ENCODE data around the gene TMBIM6.
A peak's percentile ranks its signal among the peaks of the same experiment; 100 is the strongest.
"Not testable (repeated sequence)": the region's sequence is repeated elsewhere in the genome, so short reads cannot be mapped to it uniquely, and the experiment has no call there.

The TMBIM6 gene

DNA sequence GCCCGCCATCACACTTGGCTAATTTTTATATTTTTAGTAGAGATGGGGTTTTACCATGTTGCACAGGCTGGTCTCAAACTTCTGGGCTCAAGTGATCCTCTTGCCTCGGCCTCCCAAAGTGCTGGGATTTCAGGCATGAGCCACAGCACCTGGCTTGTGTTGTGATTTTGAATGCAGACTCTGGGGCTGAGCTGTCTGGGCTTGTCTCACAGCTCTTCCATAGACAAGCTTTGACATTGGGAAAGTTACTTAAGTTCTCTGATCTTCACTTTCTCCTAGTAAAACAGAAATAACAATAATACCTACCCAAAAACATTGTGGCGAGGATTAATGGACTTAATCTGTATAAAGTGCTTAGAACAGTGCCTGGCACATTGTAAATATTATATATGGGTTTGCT is 36.0 kb downstream of the TMBIM6 start:
- DNase-seq = no peak

DNA sequence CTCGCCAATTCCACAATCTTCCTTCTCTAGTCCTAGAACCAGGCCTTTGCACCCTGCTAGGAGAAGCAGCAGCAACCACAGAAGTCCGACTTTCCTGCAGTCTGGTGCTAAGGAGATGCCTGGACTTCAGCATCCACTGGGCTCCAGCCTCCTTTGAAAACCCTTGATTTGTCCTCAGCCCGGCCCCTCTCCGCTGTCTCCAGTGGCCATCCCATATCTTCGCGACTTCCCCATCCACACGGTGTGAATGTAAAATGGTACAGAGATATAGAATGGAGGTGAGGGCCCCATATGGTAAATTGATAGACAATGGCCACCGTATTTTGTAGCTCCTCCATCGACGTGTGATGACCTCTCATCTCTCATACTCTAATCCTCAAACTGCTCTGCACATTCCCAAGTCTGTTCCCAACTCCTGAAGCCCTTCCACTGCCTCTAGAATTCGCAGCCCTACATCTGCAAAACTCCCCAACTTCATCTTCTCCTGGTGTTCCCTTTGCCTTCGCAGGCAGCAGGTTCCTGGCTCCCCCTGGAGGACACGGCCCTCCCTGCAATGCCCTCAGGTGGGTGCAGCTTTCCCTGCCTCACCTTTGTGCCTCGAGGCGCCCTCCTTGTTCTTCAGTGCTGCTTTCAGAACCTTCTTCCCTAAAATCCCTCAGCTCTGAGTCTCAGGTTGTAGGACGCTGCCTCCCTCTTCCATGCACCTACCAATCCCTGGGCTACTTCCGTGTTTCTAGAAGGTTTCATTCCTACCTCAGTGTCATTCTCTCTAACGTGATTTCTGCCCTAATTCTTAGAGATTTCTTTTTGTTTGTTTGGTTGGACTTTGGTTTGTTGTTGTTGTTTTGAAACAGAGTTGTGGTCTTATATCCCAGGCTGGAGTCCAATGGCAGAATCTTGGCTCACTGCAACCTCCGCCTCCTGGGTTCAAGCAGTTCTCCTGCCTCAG is 36.7 kb downstream of the TMBIM6 start:
- DNase-seq = peak; percentile 17

DNA sequence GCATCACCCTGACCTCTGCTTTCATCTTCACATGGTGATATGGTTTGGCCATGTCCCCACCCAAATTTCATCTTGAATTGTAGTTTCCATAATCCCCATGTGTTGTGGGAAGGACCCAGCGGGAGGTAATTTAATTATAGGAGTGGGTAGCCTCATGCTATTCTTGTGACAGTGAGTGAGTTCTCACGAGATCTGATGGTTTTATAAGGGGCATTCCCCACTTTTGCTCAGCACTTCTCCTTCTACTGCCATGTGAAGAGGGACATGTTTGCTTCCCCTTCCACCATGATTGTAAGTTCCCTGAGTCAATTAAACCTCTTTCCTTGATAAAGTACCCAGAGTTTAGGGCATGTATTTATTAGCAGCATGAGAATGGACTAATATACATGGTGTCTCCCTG is 38.2 kb downstream of the TMBIM6 start:
- DNase-seq = no peak

DNA sequence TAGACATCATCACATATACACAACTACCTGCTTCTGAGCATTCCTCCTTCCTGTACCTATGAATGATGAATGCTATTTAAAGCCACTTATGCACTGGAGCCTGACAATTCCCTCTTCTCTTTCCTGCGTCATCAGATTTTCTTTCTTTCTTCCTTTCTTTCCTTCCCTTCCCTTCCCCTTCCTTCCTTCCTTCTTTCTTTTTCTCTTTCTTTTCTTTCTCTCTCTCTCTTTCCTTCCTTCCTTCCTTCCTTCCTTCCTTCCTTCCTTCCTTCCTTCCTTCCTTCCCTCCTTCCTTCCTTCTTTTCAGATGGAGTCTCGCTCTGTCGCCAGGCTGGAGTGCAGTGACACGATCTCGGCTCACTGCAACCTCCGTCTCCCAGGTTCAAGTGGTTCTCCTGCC is 39.6 kb downstream of the TMBIM6 start:
- not testable (repeated sequence) for DNase-seq

DNA sequence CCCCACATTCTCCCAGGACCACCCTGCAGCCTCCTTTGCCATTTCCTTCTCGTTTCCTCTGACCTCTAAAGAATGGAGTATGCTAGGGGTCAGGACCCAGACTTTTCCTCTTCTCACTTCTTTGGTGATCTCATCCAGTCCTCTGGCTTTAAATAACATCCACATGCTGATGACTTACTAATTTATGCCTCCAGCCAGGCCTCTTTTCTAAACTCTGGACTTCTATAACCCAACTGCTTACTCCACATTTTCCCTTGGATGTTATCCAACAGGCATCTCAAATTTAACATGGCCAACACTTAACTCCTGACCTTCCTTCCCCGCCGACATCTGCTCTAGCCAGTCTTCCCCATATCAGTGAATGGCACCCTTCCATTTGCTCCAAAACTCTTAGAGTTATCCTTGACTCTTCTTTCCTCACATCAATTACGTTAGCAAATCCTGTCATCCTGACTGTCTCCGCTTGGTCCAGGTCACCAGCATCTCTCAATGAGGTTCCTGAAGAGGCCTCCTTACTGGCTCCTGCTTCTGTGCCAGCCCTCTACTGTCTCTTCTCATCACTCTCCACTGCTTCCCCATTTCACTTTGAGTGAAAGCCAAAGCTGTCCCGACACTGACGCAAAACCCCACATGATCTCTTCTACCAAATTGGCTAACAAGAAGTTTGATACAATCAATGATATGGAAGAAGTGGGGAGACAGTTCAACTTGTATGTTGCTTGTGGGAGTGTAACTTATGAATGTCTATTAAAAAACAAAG is 42.7 kb downstream of the TMBIM6 start:
- peak; percentile 54 for DNase-seq

DNA sequence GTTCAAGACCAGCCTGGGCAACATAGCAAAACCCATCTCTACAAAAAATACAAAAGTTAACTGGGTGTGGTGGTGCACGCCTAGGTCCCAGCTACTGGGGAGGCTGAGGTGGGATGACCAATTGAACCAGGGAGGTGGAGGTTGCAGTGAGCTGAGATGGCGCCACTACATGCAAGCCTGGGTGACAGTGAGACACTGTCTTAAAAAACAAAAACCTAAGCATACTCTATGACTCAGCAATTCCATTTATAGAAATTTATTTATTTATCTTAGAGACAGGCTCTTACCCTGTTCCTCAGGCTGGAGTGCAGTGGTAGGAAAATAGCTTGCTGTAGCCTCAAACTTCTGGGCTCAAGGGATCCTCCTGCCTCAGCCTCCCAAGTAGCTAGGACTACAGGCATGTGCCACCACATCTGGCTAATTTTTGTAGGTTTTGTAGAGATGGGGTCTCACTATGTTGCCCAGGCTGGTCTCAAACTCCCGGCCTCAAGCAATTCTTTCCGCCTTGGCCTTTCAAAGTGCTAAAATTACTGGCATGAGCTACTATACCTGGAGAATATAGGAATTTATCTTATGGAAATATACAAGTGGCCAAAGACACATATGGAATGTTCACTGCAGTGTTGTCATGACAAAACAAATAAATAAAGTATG is 43.5 kb downstream of the TMBIM6 start:
- no peak for DNase-seq

DNA sequence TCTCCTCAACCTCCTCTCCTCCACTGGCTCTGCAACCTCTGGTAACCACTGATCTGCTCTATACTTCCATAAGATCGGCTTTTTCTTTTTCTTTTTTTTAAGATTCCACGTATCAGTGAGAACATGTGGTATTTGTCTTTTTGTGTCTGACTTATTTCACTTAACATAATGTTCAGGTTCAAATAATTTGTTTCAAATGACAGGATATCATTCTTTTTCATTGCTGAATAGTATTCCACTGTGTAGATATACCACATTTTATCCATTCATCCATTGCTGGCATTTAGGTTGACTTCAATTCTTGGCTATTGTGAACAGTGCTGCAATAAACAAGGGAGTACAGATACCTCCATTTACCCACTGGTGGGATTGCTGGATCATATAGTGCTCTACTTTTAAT is 46.3 kb downstream of the TMBIM6 start:
- no peak for DNase-seq

DNA sequence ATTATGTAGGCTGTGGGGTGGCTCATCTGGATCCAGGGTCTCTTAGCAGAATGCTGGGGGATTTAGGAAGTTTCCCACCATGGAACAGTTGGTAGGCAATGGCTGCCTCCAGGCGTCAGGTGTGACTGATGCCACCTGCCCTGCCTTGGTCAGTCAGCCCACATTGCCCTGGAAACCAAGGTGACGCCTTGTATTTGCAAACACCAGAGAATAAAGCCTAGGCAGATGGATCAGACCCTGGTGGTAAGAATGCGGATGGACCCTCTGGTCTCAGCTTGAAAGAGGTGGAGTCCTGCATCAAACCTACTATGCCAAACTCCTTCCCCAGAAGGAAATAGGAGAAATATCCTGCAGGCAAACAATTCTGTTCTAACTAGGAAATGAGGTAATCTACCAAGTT is 48.6 kb downstream of the TMBIM6 start:
- DNase-seq = no peak

DNA sequence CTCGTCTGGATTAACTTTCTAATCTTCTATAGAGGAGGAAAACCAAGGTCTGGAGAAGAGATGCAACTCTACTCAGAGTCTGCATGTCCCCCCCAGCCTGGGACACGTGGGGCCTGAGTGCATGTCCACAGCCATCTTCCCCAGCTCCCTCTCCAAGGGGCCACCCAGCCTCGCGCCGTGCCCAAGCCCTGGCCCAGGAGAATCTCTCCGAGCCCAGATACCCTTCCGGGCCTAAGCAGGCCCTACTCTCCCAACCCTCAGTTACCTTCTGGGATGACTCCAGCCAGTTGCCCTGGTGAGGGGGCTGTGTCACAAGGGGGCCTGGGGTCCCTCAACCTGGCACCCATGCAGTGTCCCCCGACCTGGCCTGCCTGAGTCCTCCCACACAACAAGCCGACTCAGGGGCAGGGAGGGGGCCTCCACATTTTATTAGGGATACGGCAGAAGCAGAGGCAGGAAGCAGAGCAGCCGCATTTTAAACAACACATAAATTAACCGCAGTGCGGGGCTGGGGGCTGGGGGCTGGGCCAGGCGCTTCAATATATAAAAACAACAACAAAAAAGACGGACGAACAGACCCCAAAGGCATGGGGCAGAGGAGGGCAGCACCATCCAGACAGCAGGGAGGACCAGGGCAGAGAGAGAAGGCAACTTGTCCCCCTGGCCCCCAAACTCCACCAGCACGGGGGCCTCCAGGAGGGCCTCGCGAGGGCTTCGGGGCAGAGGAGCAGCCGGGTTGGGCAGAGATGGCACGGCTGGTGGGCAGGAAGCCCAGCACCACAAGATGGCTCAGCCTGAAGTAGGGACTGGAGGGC is 49.6 kb downstream of the TMBIM6 start:
- no peak for DNase-seq

DNA sequence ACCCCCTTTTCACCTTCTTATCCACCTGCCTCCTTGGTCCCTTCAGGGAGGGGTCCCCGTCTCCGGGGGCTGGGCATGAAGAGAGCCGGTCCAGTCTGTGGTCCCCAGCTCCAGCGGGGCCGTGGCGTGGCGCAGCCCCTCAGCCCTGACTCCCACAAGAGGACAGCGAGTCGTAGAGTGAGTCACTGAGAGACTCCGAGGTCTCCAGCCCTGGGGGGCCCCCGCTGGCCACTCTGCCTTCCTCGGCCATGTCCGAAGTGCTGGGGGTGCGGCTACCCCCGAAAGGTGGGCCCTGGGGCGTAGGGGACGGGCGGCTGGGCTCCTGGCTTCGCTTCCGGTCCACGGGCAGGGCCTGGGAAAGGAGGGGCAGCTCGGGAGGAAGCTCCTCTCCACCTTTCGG is 50.3 kb downstream of the TMBIM6 start:
- DNase-seq = no peak

DNA sequence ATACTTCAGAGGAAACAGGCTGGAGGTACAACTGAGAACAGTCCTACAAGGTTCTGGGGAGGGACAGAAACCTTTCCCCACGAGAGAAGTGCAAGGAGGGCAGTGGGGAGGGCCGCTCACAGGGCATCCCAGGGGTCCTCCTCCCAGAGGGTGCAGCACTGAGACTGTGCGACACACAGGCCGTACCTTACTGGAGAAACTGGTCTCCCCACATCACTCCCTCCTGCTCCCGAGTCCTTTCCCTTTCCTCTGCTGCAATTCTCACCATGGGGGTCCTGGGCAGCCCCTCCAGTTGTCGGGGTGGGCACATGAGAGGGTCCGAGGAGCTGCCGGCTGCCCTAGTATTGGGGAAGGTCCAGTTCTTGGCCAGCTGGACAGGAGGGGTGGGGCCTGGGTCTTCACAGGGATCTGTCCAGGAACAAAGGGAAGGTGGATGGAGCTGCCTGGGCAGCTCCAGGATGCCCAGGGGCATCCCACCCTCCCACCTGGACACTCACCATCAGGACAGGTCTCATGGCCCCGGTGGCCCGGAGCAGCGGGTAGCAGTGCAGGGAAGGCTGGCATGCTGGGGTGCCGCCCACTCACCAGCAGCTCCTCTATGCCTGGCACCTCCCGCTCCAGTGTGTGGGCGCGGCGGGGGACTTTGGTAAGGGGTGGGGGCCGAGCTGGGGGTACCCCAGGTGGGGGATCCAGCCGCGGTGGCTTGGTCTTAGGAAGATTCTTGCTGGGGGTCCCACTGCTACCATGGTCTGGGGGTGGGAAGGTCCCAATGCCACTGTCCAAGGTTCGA is 51.0 kb downstream of the TMBIM6 start:
- DNase-seq = no peak

DNA sequence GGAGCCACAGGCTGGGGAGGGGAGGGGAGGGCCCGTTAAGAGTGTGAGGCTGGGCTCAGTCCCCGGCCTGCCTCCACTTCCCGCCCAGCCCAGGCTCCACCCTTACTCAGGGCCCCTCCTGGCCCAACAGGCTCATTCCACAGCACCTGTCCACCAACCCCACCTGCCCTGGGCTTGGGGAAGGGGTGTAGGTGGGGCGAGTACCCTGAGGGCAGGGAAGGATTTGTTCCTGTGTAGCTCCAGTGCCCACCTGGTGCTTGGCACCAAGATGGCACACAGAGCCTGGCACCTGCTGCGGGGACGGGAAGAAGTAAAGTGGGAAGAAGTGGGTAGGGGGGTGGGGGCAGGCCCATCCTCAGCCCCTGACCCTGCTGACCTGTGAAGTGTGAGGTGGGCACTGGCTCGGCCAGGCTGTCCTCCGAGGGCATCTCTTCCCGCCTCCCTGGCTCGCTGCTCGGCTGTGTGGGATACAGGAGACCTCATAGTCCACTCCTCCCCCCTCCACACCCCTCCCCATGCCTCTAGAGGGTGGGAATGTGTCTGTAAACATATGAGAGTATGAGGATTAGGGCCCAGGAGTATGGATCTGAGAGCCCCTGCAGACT is 51.7 kb downstream of the TMBIM6 start:
- no peak for DNase-seq

DNA sequence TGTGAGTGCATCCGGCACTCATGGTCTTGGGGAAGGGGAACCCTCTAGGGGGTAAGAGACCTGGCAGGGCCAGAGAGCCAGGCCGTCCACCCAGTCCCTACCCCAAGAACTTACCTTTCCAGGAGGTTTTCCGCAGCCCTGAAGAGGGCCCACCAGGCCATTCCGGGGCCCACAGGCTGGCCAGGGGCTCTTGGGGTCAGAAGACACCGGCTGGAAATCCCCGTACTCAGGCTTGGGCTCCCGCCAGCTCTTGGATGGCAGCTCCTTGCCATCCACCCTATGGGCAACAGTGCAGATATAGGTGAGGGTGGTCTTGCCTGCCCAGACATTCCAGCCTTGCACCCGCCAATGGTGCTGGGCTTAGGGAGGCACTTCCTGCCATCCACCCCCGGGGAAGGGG is 52.3 kb downstream of the TMBIM6 start:
- DNase-seq = no peak

DNA sequence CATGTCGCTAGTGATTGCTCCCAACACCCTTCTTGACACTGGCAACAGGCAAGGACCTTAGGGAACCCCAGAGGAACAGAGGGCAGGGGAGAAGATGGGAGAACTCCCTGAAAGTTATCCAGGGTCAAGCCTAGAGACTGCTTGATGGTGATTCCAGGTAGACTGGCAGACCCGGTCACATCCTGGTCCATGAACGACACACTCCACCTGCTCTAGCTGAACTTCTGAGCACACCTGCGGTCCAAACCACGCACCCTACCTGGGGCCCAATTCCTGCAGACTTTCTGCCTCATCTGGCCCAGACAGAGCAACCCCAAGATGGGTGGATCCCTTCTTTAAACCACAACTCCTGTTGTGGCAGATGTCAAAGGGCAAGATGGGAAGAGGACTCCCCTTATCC is 52.7 kb downstream of the TMBIM6 start:
- no peak for DNase-seq

DNA sequence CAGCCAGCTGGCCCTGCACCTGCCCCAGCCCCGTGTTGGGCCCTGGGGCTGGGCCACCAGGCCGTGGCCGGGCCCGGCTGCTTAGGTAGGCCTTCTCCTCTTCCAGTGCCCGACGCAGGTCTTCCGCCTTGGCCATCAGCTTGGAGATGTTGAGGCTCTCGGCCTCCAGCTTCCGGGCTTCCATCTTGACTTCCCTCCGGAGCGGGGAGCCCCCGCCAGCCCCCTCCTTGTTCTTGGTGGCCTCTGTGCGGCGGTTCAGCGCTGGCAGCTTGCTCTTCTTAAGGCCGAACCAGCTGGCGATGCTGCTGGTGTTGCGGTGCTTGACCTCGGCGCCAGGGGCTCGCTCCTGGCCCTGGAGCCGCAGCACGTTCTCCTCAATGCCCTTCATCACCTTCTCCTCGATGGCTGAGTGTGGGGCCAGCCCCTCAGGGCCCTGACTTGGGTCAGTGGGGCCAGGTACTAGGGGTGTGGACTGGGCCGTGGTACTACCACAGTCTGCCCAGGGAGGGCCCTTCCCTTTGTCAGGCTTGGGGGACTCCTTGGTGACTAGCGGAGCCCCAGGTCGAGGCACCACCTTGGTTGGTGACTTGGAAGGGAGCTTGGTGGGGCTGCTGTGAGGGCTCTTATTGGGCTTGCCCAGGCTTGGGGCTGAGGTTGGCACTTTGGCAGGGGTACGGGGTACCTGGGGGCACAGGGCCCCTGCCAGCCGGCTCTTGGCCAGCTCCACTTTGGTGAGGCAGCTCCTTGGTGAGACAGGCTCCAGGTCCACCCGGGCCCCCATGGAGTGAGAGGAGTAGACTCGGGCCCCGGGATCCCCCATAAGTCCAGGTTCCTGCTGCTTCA is 53.7 kb downstream of the TMBIM6 start:
- DNase-seq = no peak

DNA sequence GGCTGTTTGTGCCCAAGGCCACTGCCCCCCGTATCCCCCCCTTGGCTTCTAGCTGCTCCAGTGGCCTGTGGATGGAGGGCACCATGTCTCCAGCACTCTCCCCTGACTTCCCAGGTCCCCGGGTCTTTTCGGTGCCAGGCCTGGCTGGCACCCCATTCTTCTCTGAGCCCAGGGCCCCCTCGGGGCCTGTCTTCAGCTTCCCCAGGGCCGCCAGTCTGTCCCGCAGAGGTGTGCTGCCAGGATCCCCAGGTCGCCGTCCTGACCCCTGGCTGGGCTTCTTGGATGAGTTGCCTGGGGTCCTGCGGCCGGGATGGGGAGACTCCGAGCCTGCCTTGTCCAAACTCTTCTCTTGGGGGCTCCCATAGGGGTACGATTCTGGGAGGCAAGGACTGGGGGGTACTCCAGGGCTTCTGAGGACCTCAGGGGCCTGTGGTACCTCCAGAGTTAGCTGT is 54.3 kb downstream of the TMBIM6 start:
- DNase-seq = no peak

DNA sequence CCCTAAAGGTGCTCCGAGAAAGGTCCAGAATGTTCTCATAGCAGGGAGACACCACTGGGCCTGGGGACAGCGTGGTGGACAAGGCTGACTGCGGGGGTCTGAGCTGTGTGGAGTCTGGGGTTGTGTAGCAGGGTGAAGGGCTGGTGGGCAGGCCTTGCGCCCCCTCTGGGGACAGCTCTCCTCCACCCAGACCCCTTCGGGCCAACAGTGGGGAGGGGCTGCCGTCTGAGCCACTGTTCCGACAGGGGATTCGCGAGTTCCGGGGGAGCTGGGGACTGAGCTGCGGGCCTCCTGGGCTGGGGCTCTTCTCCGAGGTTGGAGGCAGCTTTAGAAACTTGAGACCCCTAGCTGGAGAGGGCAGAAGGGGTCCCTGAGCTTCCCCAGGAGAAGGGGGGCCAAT is 54.8 kb downstream of the TMBIM6 start:
- DNase-seq = no peak

DNA sequence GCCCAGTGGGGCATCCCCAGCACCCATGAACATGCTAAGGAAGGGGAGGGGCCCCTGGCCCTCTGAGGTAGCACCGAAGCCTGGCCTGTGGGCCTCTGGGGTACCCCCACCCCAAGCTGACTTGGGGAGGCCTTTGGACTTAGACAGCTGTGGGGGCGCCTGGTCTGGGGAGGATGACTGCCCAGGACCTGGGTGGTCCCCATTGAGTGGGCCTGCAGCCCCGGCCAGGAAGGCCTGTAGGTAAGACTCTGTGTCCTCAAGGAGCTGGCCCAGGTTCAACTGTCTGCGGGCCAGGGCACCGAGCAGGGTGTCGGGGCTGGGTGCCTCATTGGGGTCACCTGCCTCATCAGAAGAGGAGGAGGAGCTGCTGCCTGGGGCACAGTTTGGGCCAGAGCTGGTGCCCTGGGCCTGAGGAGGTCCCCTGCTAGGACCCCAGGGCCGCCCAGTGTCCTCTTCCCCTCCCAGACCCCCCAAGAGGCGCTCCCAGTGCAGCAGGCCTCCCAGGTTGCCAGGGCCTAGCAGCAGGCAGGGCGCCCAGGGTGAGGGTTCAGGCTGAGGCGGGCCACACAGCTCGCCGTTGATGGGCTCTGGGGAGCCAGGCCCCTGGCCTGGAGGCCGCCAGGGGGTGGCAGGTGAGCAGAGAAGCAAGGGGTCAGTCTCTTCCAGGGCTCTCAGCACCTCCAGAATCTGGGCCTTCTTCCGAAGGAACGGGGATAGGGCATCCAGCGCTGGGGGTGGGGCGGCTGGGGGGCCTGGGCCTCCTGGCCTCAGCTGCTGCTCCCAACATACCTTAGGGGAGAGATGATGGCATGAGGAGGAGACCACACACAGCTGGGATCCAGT is 55.5 kb downstream of the TMBIM6 start:
- no peak for DNase-seq

DNA sequence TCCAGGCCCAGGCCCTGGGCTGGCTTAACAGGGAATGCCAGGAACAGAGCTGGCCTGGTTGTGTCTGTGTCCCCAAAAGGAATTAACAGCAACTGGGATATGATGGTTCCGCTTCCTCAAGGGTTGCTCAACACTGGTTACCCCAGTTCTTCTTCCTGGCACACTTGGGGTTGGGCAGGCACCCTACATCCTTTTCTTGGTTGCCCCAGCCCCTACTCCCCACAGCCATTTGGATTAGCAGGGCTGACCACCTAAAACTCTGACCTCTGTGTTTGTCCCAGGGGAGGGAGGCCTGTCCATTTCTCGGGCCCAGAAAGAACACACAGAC is 56.1 kb downstream of the TMBIM6 start:
- no peak for DNase-seq

Data from fibroblast of skin of abdomen (primary cell).